ENCODE results near the gene CDH4. TPM values are rescaled to one million over a fixed set of nuclear protein-coding genes. Genes with fewer than 3 reads are reported as not detected.

CDH4 gene
- total RNA-seq, 6 experiments from 2014 or later, result 5.8 to 12.8 (median 10.9) TPM

GRCh38 chr20:61522498-61523090 is 270.5 kb downstream of the CDH4 start:
- Mint-ChIP-seq H3K36me3 (ENCODE audit: low read depth) (peaks cover 7% of the 10 kb centered on the region), H3K9me3 (peaks cover 9% of the 10 kb centered on the region; the same call in 1 of the 2 replicates), H3K4me1 (ENCODE audit: low read depth) (peaks cover 14% of the 10 kb centered on the region), H3K27me3 (ENCODE audit: insufficient read depth) (peaks cover 2% of the 10 kb centered on the region; the same call in 1 of the 2 replicates), H3K4me3 (no peak overlapping the region), H3K27ac (no peak overlapping the region)
- no peak for DNase-seq
- no peak for TF ChIP-seq CTCF (IDR thresholded peaks at IDR 0.05)

DNA sequence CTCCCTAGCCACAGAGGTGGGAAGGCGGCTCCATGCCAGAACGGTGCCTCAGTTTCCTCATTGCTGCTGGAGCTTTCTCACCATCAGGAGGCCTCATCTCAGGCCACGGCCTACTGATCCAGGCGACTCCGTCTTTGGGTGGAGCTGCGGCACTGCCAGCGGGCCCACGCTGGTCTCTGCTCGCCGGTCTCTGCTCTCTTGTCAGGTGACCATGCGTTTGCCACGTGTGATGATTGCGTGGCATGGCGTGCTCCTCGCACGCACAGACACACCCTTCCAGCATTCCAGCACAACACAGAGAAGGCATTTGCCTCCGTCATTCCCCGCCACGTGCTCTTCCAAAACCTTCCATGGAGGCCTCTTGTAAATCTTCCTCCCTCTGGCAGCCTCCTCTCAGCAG is 271.1 kb downstream of the CDH4 start:
- no peak for TF ChIP-seq CTCF (IDR thresholded peaks at IDR 0.05)
- H3K4me3 Mint-ChIP-seq, result no peak overlapping the region
- no peak overlapping the region for H3K27ac Mint-ChIP-seq
- H3K27me3 Mint-ChIP-seq (ENCODE audit: insufficient read depth), result peaks cover 2% of the 10 kb centered on the region
- peaks cover 7% of the 10 kb centered on the region for H3K36me3 Mint-ChIP-seq (ENCODE audit: low read depth)
- H3K4me1 Mint-ChIP-seq (ENCODE audit: low read depth), result peaks cover 14% of the 10 kb centered on the region
- no peak for DNase-seq
- peaks cover 9% of the 10 kb centered on the region; the same call in 1 of the 2 replicates for H3K9me3 Mint-ChIP-seq

- H3K4me1 Mint-ChIP-seq (ENCODE audit: low read depth), result peaks cover 14% of the 10 kb centered on the region
- no peaks in the 10 kb centered on the region; the same call in 1 of the 2 replicates for H3K9me3 Mint-ChIP-seq
- no peak for DNase-seq
- H3K27me3 Mint-ChIP-seq (ENCODE audit: insufficient read depth), result peaks cover 2% of the 10 kb centered on the region
- H3K27ac Mint-ChIP-seq, result no peak overlapping the region
- no peak for TF ChIP-seq CTCF (IDR thresholded peaks at IDR 0.05)
- no peaks in the 10 kb centered on the region for H3K36me3 Mint-ChIP-seq (ENCODE audit: low read depth)
- no peak overlapping the region for H3K4me3 Mint-ChIP-seq
Measured at GRCh38 chr20:61524951-61525666, 273.0 kb downstream of the CDH4 start.

GRCh38 chr20:61525781-61526431 is 273.8 kb downstream of the CDH4 start:
- DNase-seq, result no peak
- Mint-ChIP-seq H3K27ac (no peak overlapping the region), H3K9me3 (no peaks in the 10 kb centered on the region; the same call in 1 of the 2 replicates), H3K4me3 (no peak overlapping the region), H3K4me1 (ENCODE audit: low read depth) (peaks cover 9% of the 10 kb centered on the region), H3K27me3 (ENCODE audit: insufficient read depth) (peaks cover 2% of the 10 kb centered on the region), H3K36me3 (ENCODE audit: low read depth) (no peaks in the 10 kb centered on the region)
- TF ChIP-seq CTCF (IDR thresholded peaks at IDR 0.05), result no peak

DNA sequence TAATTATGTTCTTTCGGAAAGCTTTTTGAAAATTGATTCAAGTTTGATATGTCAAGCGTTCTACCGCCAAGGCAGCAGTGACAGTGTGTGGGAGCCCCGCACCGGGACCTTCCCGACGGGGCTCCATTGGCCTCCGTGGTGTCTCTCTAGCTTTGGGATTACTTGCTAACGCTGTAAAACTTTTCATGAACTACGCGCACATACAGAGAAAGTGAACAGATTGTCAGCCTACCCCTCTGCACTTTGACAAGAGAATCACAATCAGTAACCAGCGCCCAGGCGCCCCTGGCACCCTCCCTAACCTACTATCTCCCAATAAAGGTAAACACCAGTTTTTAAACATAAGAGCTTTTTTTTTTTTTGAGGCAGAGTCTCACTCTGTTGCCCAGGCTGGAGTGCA is 274.8 kb downstream of the CDH4 start:
- no peak for DNase-seq
- H3K36me3 Mint-ChIP-seq (ENCODE audit: low read depth), result no peaks in the 10 kb centered on the region
- TF ChIP-seq CTCF (IDR thresholded peaks at IDR 0.05), result no peak
- no peaks in the 10 kb centered on the region; the same call in 1 of the 2 replicates for H3K9me3 Mint-ChIP-seq
- H3K4me3 Mint-ChIP-seq, result no peak overlapping the region
- no peaks in the 10 kb centered on the region; the same call in 1 of the 2 replicates for H3K27me3 Mint-ChIP-seq (ENCODE audit: insufficient read depth)
- H3K4me1 Mint-ChIP-seq (ENCODE audit: low read depth), result no peaks in the 10 kb centered on the region
- no peak overlapping the region for H3K27ac Mint-ChIP-seq
